GM12878 (cell line): ENCODE results near the gene INSRR. TPM values are rescaled to one million over a fixed set of nuclear protein-coding genes. Genes with fewer than 3 reads are reported as not detected.

Experiments used
- ATAC-seq: fragments of 200-7000 bp; cut with Tn5 transposase; 3 replicates; pipeline ENCODE4 v1.9.1; 2020; ENCODE audit warnings: mild to moderate bottlenecking, moderate library complexity
- BruUV-seq: library from RNA; stranded (reverse); fragments of 400-500 nt; replicated peaks from 2 replicates; lab custom pipeline; 2021; lab: Mats Ljungman, UMichigan
- CTCF ChIA-PET: fragments of 300-600 bp; sonication (Branson Sonifier 250); formaldehyde crosslinking; extraction: SDS; loops from one replicate; lab custom pipeline; 2021; ENCODE audit warnings: inconsistent platforms; lab: Yijun Ruan, JAX
- POLR2A ChIA-PET: fragments of 350-600 bp; formaldehyde crosslinking; extraction: SDS; loops from one replicate; lab custom pipeline; 2021; ENCODE audit warnings: inconsistent platforms; lab: Charles Lee
- RAD21 ChIA-PET: fragments of 300-600 bp; sonication (Branson Sonifier 250); formaldehyde crosslinking; loops from one replicate; lab custom pipeline; 2023; ENCODE audit warnings: antibody characterized with exemption; ENCODE audit not compliant: unreplicated experiment; lab: Charles Lee
- SMC1A ChIA-PET: fragments of 300-600 bp; sonication (Branson Sonifier 250); formaldehyde crosslinking; loops from one replicate; lab custom pipeline; 2023; ENCODE audit not compliant: unreplicated experiment, uncharacterized antibody; lab: Charles Lee
- DNase-seq: peaks from one replicate; pipeline ENCODE4 v3.0.0-alpha.2; 2011; ENCODE audit warnings: low read depth, low spot score
- FAIRE-seq: peaks from 3 replicates; lab custom pipeline; 2011; peaks lifted over from hg19 to GRCh38; lab: Jason Lieb, UNC
- H2AFZ ChIP-seq: 2 replicates; pipeline ENCODE4 v1.6.0; 2011; ENCODE audit warnings: low read depth, low read length, control low read depth; ENCODE audit not compliant: control insufficient read depth
- H3K27ac ChIP-seq: 2 replicates; pipeline ENCODE4 v1.5.1; 2011; ENCODE audit warnings: control low read depth; ENCODE audit not compliant: control insufficient read depth, insufficient read depth
- H3K27me3 ChIP-seq, 2 experiments: replicated peaks in 1 of 2; 2 replicates each; pipeline versions ENCODE4 v1.6.0 to v1.6.1; 2011; ENCODE audit warnings: low read length in 1 of 2; ENCODE audit not compliant: control insufficient read depth in 2 of 2, insufficient read depth in 2 of 2
- H3K36me3 ChIP-seq, 2 experiments: 2 replicates each; pipeline ENCODE4 v1.5.1; 2011; ENCODE audit warnings: low read length in 1 of 2; ENCODE audit not compliant: control insufficient read depth in 2 of 2, insufficient read depth in 2 of 2
- H3K4me1 ChIP-seq: 2 replicates; pipeline ENCODE4 v1.6.1; 2011; ENCODE audit warnings: mild to moderate bottlenecking, low read length, moderate library complexity, mixed read lengths; ENCODE audit not compliant: control insufficient read depth, insufficient read depth
- H3K4me2 ChIP-seq: 2 replicates; pipeline ENCODE4 v1.6.0; 2011; ENCODE audit warnings: control low read depth; ENCODE audit not compliant: control insufficient read depth, insufficient read depth
- H3K4me3 ChIP-seq: fragments of 200-600 bp; sonication (generic); 2 replicates; pipeline ENCODE4 v1.5.1; 2016
- H3K79me2 ChIP-seq: 2 replicates; pipeline ENCODE4 v1.6.0; 2011; ENCODE audit warnings: low read length; ENCODE audit not compliant: control insufficient read depth, insufficient read depth
- H3K9ac ChIP-seq: 2 replicates; pipeline ENCODE4 v1.8.0; 2011; ENCODE audit warnings: low read length, control low read depth, mixed read lengths; ENCODE audit not compliant: control insufficient read depth, insufficient read depth
- H3K9me3 ChIP-seq: replicated peaks from 3 replicates; pipeline ENCODE4 v1.5.1; 2011; ENCODE audit warnings: mild to moderate bottlenecking, low read length; ENCODE audit not compliant: control insufficient read depth, insufficient read depth
- H4K20me1 ChIP-seq: 2 replicates; pipeline ENCODE4 v1.6.0; 2011; ENCODE audit not compliant: control insufficient read depth, insufficient read depth
- BMI1 ChIP-seq: fragments of 450-650 bp; IDR thresholded peaks from 2 replicates; pipeline ENCODE4 v1.6.1; 2016; ENCODE audit warnings: mild to moderate bottlenecking, moderate library complexity, borderline replicate concordance
- E2F4 ChIP-seq: IDR thresholded peaks from 2 replicates; pipeline ENCODE4 v1.6.1; 2012; ENCODE audit warnings: low read depth, low read length, improper control_type of control experiment
- EED ChIP-seq: sonication (generic); IDR thresholded peaks from 2 replicates; pipeline ENCODE4 v1.6.1; 2016; ENCODE audit warnings: antibody characterized with exemption, low read depth
- EP300 ChIP-seq, 2 experiments: fragments of 150-350 bp in 1 of 2; IDR thresholded peaks; 2 replicates each; pipeline ENCODE4 v1.6.1; 2011 to 2012; ENCODE audit warnings: low read depth in 2 of 2, low read length in 2 of 2, borderline replicate concordance in 1 of 2, improper control_type of control experiment in 1 of 2, inconsistent platforms in 1 of 2; ENCODE audit not compliant: control insufficient read depth in 1 of 2
- FOXM1 ChIP-seq: IDR thresholded peaks from 2 replicates; pipeline ENCODE4 v1.6.1; 2012; ENCODE audit warnings: low read depth, mild to moderate bottlenecking, inconsistent platforms, low read length, moderate library complexity
- GATAD2B ChIP-seq: fragments of 450-650 bp; conservative IDR thresholded peaks from 2 replicates; pipeline ENCODE4 v1.6.1; 2017; ENCODE audit warnings: low read depth, mild to moderate bottlenecking, moderate library complexity
- KLF5 ChIP-seq: fragments of 450-650 bp; IDR thresholded peaks from 2 replicates; pipeline ENCODE4 v1.6.1; 2014; ENCODE audit warnings: mild to moderate bottlenecking; ENCODE audit not compliant: partially characterized antibody
- NR2C2 ChIP-seq: IDR thresholded peaks from 2 replicates; pipeline ENCODE4 v1.6.1; 2011; ENCODE audit warnings: borderline replicate concordance, low read depth; ENCODE audit not compliant: control insufficient read depth, insufficient read length
- PAX8 ChIP-seq: fragments of 450-650 bp; IDR thresholded peaks from 2 replicates; pipeline ENCODE4 v1.6.1; 2017; ENCODE audit warnings: mild to moderate bottlenecking, moderate library complexity
- RELA ChIP-seq: fragments of 450-650 bp; IDR thresholded peaks from 2 replicates; pipeline ENCODE4 v1.8.0; 2014; ENCODE audit warnings: borderline replicate concordance; ENCODE audit not compliant: partially characterized antibody
- SREBF2 ChIP-seq: IDR thresholded peaks from 2 replicates; pipeline ENCODE4 v1.6.1; 2012; ENCODE audit warnings: mild to moderate bottlenecking, low read length
- STAT1 ChIP-seq: fragments of 450-650 bp; conservative IDR thresholded peaks from 2 replicates; pipeline ENCODE4 v1.6.1; 2014; ENCODE audit warnings: antibody characterized with exemption, mild to moderate bottlenecking
- STAT3 ChIP-seq: IDR thresholded peaks from 2 replicates; pipeline ENCODE4 v1.6.1; 2011; ENCODE audit warnings: low read depth, low read length, improper control_type of control experiment
- SUZ12 ChIP-seq: fragments of 200-600 bp; sonication (generic); IDR thresholded peaks from one replicate; pipeline ENCODE4 v1.6.1; 2018; ENCODE audit warnings: antibody characterized with exemption, mild to moderate bottlenecking; ENCODE audit not compliant: unreplicated experiment
- ZNF207 ChIP-seq: fragments of 450-650 bp; IDR thresholded peaks from 2 replicates; pipeline ENCODE4 v1.6.1; 2014; ENCODE audit warnings: antibody characterized with exemption, mild to moderate bottlenecking, borderline replicate concordance
- ZNF274 ChIP-seq: IDR thresholded peaks from one replicate; pipeline ENCODE4 v1.8.0; 2011; ENCODE audit not compliant: insufficient read length, insufficient read depth
- WGBS: methylation state at CpG from one replicate; pipeline ENCODE4 v1.1.6; 2016; ENCODE audit warnings: low lambda C conversion rate; ENCODE audit not compliant: insufficient replicate concordance, insufficient coverage; ENCODE audit errors: missing lambda C conversion rate; 5-methylcytosine and 5-hydroxymethylcytosine counted together
- in situ Hi-C: fragments of 300-500 bp; cut with MboI; formaldehyde crosslinking; loops from 9 replicates; pipeline ENCODE4 v1.14.3; 2018; ENCODE audit warnings: mixed read lengths
- intact Hi-C: fragments of 100-400 bp; cut with micrococcal nuclease; formaldehyde crosslinking; loops from one replicate; pipeline ENCODE4 v1.14.2; 2022; ENCODE audit not compliant: unreplicated experiment
- polyA plus RNA-seq, 11 experiments: library from polyadenylated mRNA; depleted of rRNA in 4 of 11; unstranded in 6 of 11; stranded (reverse) in 5 of 11; fragments of >200 nt; fragmentation: Nextera tagmentation in 4 of 11; fragmentation: Illumina TruSeq in 1 of 11; extraction: Ambion mirVana in 4 of 11; extraction: Trizol in 1 of 11; gene quantifications; 1 replicate in 1 of 11; 2 replicates in 10 of 11; pipeline versions ENCODE4 v1.2.1 to v1.2.3, GENCODE V29; 2011 to 2016; ENCODE audit warnings: inconsistent platforms in 2 of 11, missing spikeins in 2 of 11, low read depth in 1 of 11
- total RNA-seq, 4 experiments: library from RNA; depleted of rRNA in 3 of 4; stranded (reverse); fragments of >200 nt in 3 of 4; fragmentation: Illumina TruSeq in 1 of 4; extraction: Trizol in 1 of 4; gene quantifications; 2 replicates each; pipeline versions ENCODE4 v1.2.1 to v1.2.3, GENCODE V29; 2013 to 2021
- TF ChIP-seq, protein P1 (sequence below): IDR thresholded peaks from 2 replicates; pipeline ENCODE4 v1.6.1; 2012; ENCODE audit warnings: improper control_type of control experiment, low read depth, low read length; ENCODE audit not compliant: insufficient replicate concordance

Gene INSRR
- total and polyA plus RNA-seq, 10 of the 15 experiments (the other 5 are each of a cell fraction or from before 2014, with no cell fraction given) = 0.01 TPM; not detected in 9

DNA sequence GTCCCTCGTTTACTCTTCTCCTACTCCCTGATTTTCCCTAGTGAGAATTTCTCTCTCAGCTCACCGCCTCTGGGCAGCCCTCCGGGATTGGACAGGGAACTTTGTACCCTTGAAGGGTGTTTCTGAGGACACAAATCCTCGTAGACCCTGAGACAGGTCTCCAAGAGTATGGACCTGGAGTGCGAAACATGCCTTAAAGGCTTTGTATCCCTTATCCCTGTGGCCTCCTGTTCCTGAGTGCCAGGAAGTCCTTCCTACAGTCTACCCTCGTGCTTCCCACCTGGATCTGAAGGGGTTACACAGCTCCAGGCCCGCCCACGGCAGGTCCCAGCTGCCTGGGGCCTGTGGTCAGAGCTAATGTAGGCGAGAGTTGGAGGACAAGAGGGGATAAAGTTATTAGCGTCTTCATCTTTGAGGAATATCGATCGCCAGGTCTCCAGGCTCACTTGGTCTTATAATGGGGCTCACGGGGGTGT is 27.0 kb upstream of the INSRR start (continued):
- TF ChIP-seq RELA = no peak
- no peak for TF ChIP-seq ZNF207
- TF ChIP-seq FOXM1 = no peak
- no peak for TF ChIP-seq ZNF274
- no peak for TF ChIP-seq STAT1
- TF ChIP-seq STAT3 = no peak

DNA sequence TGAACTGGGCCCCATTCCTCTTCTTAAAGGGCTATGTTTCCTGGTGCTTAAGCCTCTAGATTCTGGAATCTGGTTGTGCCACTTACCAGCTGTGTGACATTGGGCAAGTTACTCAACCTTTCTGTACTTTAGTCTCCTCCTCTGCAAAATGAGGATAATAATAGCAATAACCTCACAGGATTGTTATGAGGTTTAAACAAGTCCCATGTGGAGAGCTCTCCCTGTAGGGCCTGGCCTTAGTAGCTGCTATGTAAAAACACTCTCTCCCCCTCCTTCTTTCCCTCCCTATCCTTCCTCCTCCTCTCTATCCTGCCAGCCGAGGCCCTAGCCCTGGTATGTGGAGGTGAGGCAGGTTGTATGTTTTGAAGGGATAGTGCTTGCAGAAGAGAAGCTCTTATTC is 26.4 kb upstream of the INSRR start:
- Histone ChIP-seq H3K79me2 (no peaks in the 10 kb centered on the region), H4K20me1 (no peaks in the 10 kb centered on the region), H3K4me1 (no peaks in the 10 kb centered on the region), H3K4me3 (no peak overlapping the region), H3K4me2 (no peak overlapping the region), H3K27me3 (peaks cover 0 to 5% of the 10 kb centered on the region in 2 experiments; a peak in 3 of 4 replicates), H3K27ac (no peak overlapping the region), H3K9ac (no peak overlapping the region), H3K36me3 (no peaks in the 10 kb centered on the region), H3K9me3 (no peaks in the 10 kb centered on the region), H2AFZ (no peak overlapping the region)
- in situ Hi-C loops (no loop called here), intact Hi-C loops (no loop called here)
- ChIA-PET CTCF (interaction anchor here (0.8 to 1.4 kb wide), 4 partner anchors 46 to 195 kb away, joined by 3 to 8 read pairs (median 6); no protein-coding TSS in a partner anchor), POLR2A (no interaction called here), SMC1A (interaction anchor here (0.9 kb wide), 1 partner anchor 95 kb away, joined by 3 read pairs; no protein-coding TSS in a partner anchor), RAD21 (interaction anchor here (2.6 kb wide), 1 partner anchor 88 kb away, joined by 7 read pairs; no protein-coding TSS in a partner anchor)
- DNase-seq = no peak
- no peak for ATAC-seq
- no peak for FAIRE-seq
- WGBS = 4% methylated on average over 1 of the region's 1 CpG
- BruUV-seq = no TSS peak
- no peak for TF ChIP-seq EP300 (IDR thresholded peaks at IDR 0.05; ENCODE audit: borderline replicate concordance in 1 of 2, control insufficient read depth in 1 of 2, low read depth in 2 of 2, low read length in 2 of 2)
- no peak for TF ChIP-seq SUZ12
- TF ChIP-seq KLF5 = no peak
- no peak for TF ChIP-seq ZNF207
- no peak for TF ChIP-seq E2F4
- TF ChIP-seq, protein P1, sequence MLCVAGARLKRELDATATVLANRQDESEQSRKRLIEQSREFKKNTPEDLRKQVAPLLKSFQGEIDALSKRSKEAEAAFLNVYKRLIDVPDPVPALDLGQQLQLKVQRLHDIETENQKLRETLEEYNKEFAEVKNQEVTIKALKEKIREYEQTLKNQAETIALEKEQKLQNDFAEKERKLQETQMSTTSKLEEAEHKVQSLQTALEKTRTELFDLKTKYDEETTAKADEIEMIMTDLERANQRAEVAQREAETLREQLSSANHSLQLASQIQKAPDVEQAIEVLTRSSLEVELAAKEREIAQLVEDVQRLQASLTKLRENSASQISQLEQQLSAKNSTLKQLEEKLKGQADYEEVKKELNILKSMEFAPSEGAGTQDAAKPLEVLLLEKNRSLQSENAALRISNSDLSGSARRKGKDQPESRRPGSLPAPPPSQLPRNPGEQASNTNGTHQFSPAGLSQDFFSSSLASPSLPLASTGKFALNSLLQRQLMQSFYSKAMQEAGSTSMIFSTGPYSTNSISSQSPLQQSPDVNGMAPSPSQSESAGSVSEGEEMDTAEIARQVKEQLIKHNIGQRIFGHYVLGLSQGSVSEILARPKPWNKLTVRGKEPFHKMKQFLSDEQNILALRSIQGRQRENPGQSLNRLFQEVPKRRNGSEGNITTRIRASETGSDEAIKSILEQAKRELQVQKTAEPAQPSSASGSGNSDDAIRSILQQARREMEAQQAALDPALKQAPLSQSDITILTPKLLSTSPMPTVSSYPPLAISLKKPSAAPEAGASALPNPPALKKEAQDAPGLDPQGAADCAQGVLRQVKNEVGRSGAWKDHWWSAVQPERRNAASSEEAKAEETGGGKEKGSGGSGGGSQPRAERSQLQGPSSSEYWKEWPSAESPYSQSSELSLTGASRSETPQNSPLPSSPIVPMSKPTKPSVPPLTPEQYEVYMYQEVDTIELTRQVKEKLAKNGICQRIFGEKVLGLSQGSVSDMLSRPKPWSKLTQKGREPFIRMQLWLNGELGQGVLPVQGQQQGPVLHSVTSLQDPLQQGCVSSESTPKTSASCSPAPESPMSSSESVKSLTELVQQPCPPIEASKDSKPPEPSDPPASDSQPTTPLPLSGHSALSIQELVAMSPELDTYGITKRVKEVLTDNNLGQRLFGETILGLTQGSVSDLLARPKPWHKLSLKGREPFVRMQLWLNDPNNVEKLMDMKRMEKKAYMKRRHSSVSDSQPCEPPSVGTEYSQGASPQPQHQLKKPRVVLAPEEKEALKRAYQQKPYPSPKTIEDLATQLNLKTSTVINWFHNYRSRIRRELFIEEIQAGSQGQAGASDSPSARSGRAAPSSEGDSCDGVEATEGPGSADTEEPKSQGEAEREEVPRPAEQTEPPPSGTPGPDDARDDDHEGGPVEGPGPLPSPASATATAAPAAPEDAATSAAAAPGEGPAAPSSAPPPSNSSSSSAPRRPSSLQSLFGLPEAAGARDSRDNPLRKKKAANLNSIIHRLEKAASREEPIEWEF = no peak
- TF ChIP-seq BMI1 = no peak
- no peak for TF ChIP-seq PAX8
- TF ChIP-seq SREBF2 = no peak
- no peak for TF ChIP-seq GATAD2B
- TF ChIP-seq ZNF274 = no peak
- no peak for TF ChIP-seq NR2C2
- TF ChIP-seq EED = no peak
